Measurements from ENCODE around the gene C10orf105.

- TF ChIP-seq POLR2AphosphoS5 (IDR thresholded peaks at IDR 0.05; ENCODE audit: low read depth, low read length), result no peak
- TF ChIP-seq, protein P1, sequence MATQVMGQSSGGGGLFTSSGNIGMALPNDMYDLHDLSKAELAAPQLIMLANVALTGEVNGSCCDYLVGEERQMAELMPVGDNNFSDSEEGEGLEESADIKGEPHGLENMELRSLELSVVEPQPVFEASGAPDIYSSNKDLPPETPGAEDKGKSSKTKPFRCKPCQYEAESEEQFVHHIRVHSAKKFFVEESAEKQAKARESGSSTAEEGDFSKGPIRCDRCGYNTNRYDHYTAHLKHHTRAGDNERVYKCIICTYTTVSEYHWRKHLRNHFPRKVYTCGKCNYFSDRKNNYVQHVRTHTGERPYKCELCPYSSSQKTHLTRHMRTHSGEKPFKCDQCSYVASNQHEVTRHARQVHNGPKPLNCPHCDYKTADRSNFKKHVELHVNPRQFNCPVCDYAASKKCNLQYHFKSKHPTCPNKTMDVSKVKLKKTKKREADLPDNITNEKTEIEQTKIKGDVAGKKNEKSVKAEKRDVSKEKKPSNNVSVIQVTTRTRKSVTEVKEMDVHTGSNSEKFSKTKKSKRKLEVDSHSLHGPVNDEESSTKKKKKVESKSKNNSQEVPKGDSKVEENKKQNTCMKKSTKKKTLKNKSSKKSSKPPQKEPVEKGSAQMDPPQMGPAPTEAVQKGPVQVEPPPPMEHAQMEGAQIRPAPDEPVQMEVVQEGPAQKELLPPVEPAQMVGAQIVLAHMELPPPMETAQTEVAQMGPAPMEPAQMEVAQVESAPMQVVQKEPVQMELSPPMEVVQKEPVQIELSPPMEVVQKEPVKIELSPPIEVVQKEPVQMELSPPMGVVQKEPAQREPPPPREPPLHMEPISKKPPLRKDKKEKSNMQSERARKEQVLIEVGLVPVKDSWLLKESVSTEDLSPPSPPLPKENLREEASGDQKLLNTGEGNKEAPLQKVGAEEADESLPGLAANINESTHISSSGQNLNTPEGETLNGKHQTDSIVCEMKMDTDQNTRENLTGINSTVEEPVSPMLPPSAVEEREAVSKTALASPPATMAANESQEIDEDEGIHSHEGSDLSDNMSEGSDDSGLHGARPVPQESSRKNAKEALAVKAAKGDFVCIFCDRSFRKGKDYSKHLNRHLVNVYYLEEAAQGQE (IDR thresholded peaks at IDR 0.05; ENCODE audit: insufficient read depth in 1 of 2, low read depth in 2 of 2, low read length in 2 of 2), result no peak
- no peak for TF ChIP-seq TAF1 (IDR thresholded peaks at IDR 0.05; ENCODE audit: borderline replicate concordance, insufficient read depth, low read length)
Measured at GRCh38 chr10:71663311-71663710, 56.3 kb downstream of the C10orf105 start.
